GM12878 (cell line): Measurements from ENCODE around the gene SLC24A3. TPM values are rescaled to one million over a fixed set of nuclear protein-coding genes. Genes with fewer than 3 reads are reported as not detected.

Source experiments
- ATAC-seq: fragments of 200-7000 bp; cut with Tn5 transposase; 3 replicates; pipeline ENCODE4 v1.9.1; 2020; ENCODE audit warnings: mild to moderate bottlenecking, moderate library complexity
- BruUV-seq: library from RNA; stranded (reverse); fragments of 400-500 nt; replicated peaks from 2 replicates; lab custom pipeline; 2021; lab: Mats Ljungman, UMichigan
- CTCF ChIA-PET: fragments of 300-600 bp; sonication (Branson Sonifier 250); formaldehyde crosslinking; extraction: SDS; loops from one replicate; lab custom pipeline; 2021; ENCODE audit warnings: inconsistent platforms; lab: Yijun Ruan, JAX
- POLR2A ChIA-PET: fragments of 350-600 bp; formaldehyde crosslinking; extraction: SDS; loops from one replicate; lab custom pipeline; 2021; ENCODE audit warnings: inconsistent platforms; lab: Charles Lee
- RAD21 ChIA-PET: fragments of 300-600 bp; sonication (Branson Sonifier 250); formaldehyde crosslinking; loops from one replicate; lab custom pipeline; 2023; ENCODE audit warnings: antibody characterized with exemption; ENCODE audit not compliant: unreplicated experiment; lab: Charles Lee
- SMC1A ChIA-PET: fragments of 300-600 bp; sonication (Branson Sonifier 250); formaldehyde crosslinking; loops from one replicate; lab custom pipeline; 2023; ENCODE audit not compliant: unreplicated experiment, uncharacterized antibody; lab: Charles Lee
- DNase-seq: peaks from one replicate; pipeline ENCODE4 v3.0.0-alpha.2; 2011; ENCODE audit warnings: low read depth, low spot score
- FAIRE-seq: peaks from 3 replicates; lab custom pipeline; 2011; peaks lifted over from hg19 to GRCh38; lab: Jason Lieb, UNC
- H2AFZ ChIP-seq: 2 replicates; pipeline ENCODE4 v1.6.0; 2011; ENCODE audit warnings: low read depth, low read length, control low read depth; ENCODE audit not compliant: control insufficient read depth
- H3K27ac ChIP-seq: 2 replicates; pipeline ENCODE4 v1.5.1; 2011; ENCODE audit warnings: control low read depth; ENCODE audit not compliant: control insufficient read depth, insufficient read depth
- H3K27me3 ChIP-seq, 2 experiments: replicated peaks in 1 of 2; 2 replicates each; pipeline versions ENCODE4 v1.6.0 to v1.6.1; 2011; ENCODE audit warnings: low read length in 1 of 2; ENCODE audit not compliant: control insufficient read depth in 2 of 2, insufficient read depth in 2 of 2
- H3K36me3 ChIP-seq, 2 experiments: 2 replicates each; pipeline ENCODE4 v1.5.1; 2011; ENCODE audit warnings: low read length in 1 of 2; ENCODE audit not compliant: control insufficient read depth in 2 of 2, insufficient read depth in 2 of 2
- H3K4me1 ChIP-seq: 2 replicates; pipeline ENCODE4 v1.6.1; 2011; ENCODE audit warnings: mild to moderate bottlenecking, low read length, moderate library complexity, mixed read lengths; ENCODE audit not compliant: control insufficient read depth, insufficient read depth
- H3K4me2 ChIP-seq: 2 replicates; pipeline ENCODE4 v1.6.0; 2011; ENCODE audit warnings: control low read depth; ENCODE audit not compliant: control insufficient read depth, insufficient read depth
- H3K4me3 ChIP-seq: fragments of 200-600 bp; sonication (generic); 2 replicates; pipeline ENCODE4 v1.5.1; 2016
- H3K79me2 ChIP-seq: 2 replicates; pipeline ENCODE4 v1.6.0; 2011; ENCODE audit warnings: low read length; ENCODE audit not compliant: control insufficient read depth, insufficient read depth
- H3K9ac ChIP-seq: 2 replicates; pipeline ENCODE4 v1.8.0; 2011; ENCODE audit warnings: low read length, control low read depth, mixed read lengths; ENCODE audit not compliant: control insufficient read depth, insufficient read depth
- H3K9me3 ChIP-seq: replicated peaks from 3 replicates; pipeline ENCODE4 v1.5.1; 2011; ENCODE audit warnings: mild to moderate bottlenecking, low read length; ENCODE audit not compliant: control insufficient read depth, insufficient read depth
- H4K20me1 ChIP-seq: 2 replicates; pipeline ENCODE4 v1.6.0; 2011; ENCODE audit not compliant: control insufficient read depth, insufficient read depth
- ASH2L ChIP-seq: fragments of 300-600, 200-600 bp; sonication (generic); IDR thresholded peaks from 2 replicates; pipeline ENCODE4 v1.6.1; 2017; ENCODE audit warnings: low read depth, mild to moderate bottlenecking, borderline replicate concordance
- BCL11A ChIP-seq: IDR thresholded peaks from 2 replicates; pipeline ENCODE4 v1.6.1; 2011; ENCODE audit warnings: low read depth, low read length
- BCLAF1 ChIP-seq: fragments of 450-650 bp; IDR thresholded peaks from 2 replicates; pipeline ENCODE4 v1.6.1; 2017; ENCODE audit warnings: antibody characterized with exemption, mild to moderate bottlenecking, moderate library complexity
- CHD4 ChIP-seq: fragments of 200-600 bp; sonication (generic); IDR thresholded peaks from 2 replicates; pipeline ENCODE4 v1.6.1; 2016; ENCODE audit warnings: mild to moderate bottlenecking
- HDGF ChIP-seq: fragments of 450-650 bp; IDR thresholded peaks from 2 replicates; pipeline ENCODE4 v1.6.1; 2016; ENCODE audit warnings: antibody characterized with exemption
- NBN ChIP-seq: fragments of 450-650 bp; IDR thresholded peaks from 2 replicates; pipeline ENCODE4 v1.6.1; 2016
- PML ChIP-seq: IDR thresholded peaks from 2 replicates; pipeline ENCODE4 v1.6.1; 2012; ENCODE audit warnings: low read length, inconsistent platforms
- ZBTB4 ChIP-seq: fragments of 450-650 bp; formaldehyde crosslinking; IDR thresholded peaks from 2 replicates; pipeline ENCODE4 v1.4.0; 2022; ENCODE audit warnings: mild to moderate bottlenecking, moderate library complexity
- ZNF207 ChIP-seq: fragments of 450-650 bp; IDR thresholded peaks from 2 replicates; pipeline ENCODE4 v1.6.1; 2014; ENCODE audit warnings: antibody characterized with exemption, mild to moderate bottlenecking, borderline replicate concordance
- WGBS: methylation state at CpG from one replicate; pipeline ENCODE4 v1.1.6; 2016; ENCODE audit warnings: low lambda C conversion rate; ENCODE audit not compliant: insufficient replicate concordance, insufficient coverage; ENCODE audit errors: missing lambda C conversion rate; 5-methylcytosine and 5-hydroxymethylcytosine counted together
- in situ Hi-C: fragments of 300-500 bp; cut with MboI; formaldehyde crosslinking; loops from 9 replicates; pipeline ENCODE4 v1.14.3; 2018; ENCODE audit warnings: mixed read lengths
- intact Hi-C: fragments of 100-400 bp; cut with micrococcal nuclease; formaldehyde crosslinking; loops from one replicate; pipeline ENCODE4 v1.14.2; 2022; ENCODE audit not compliant: unreplicated experiment
- polyA plus RNA-seq, 11 experiments: library from polyadenylated mRNA; depleted of rRNA in 4 of 11; unstranded in 6 of 11; stranded (reverse) in 5 of 11; fragments of >200 nt; fragmentation: Nextera tagmentation in 4 of 11; fragmentation: Illumina TruSeq in 1 of 11; extraction: Ambion mirVana in 4 of 11; extraction: Trizol in 1 of 11; gene quantifications; 1 replicate in 1 of 11; 2 replicates in 10 of 11; pipeline versions ENCODE4 v1.2.1 to v1.2.3, GENCODE V29; 2011 to 2016; ENCODE audit warnings: inconsistent platforms in 2 of 11, missing spikeins in 2 of 11, low read depth in 1 of 11
- total RNA-seq, 4 experiments: library from RNA; depleted of rRNA in 3 of 4; stranded (reverse); fragments of >200 nt in 3 of 4; fragmentation: Illumina TruSeq in 1 of 4; extraction: Trizol in 1 of 4; gene quantifications; 2 replicates each; pipeline versions ENCODE4 v1.2.1 to v1.2.3, GENCODE V29; 2013 to 2021

The SLC24A3 gene
- total and polyA plus RNA-seq, 10 of the 15 experiments (the other 5 are each of a cell fraction or from before 2014, with no cell fraction given): 0.04 TPM; not detected in 9

GRCh38 chr20:19693508-19693907 lies 481.1 kb downstream of the SLC24A3 start:
- no peak overlapping the region for H3K9ac ChIP-seq
- H3K36me3 ChIP-seq: no peaks in the 10 kb centered on the region
- no TSS peak for BruUV-seq
- peaks cover 0 to 2% of the 10 kb centered on the region in 2 experiments; a peak in 2 of 4 replicates for H3K27me3 ChIP-seq
- ChIA-PET POLR2A (interaction anchor here (0.7 to 1.0 kb wide), 3 partner anchors 8 to 42 kb away, joined by 3 to 4 read pairs (median 3); no protein-coding TSS in a partner anchor), RAD21 (interaction anchor here (0.7 to 2.7 kb wide), 15 partner anchors 8 to 301 kb away, joined by 3 to 20 read pairs (median 4); no protein-coding TSS in a partner anchor), CTCF (interaction anchor here (0.6 to 3.6 kb wide), 35 partner anchors 8 to 390 kb away, joined by 3 to 33 read pairs (median 5); no protein-coding TSS in a partner anchor), SMC1A (interaction anchor here (0.6 to 3.9 kb wide), 27 partner anchors 9 to 324 kb away, joined by 3 to 25 read pairs (median 5); no protein-coding TSS in a partner anchor)
- no peaks in the 10 kb centered on the region for H3K4me1 ChIP-seq
- H3K27ac ChIP-seq: no peak overlapping the region
- ATAC-seq (no peak), DNase-seq (no peak), FAIRE-seq (no peak)
- no peak overlapping the region for H3K4me2 ChIP-seq
- no peaks in the 10 kb centered on the region for H4K20me1 ChIP-seq
- no peak overlapping the region for H3K4me3 ChIP-seq
- intact Hi-C loops: loop anchor here (2.0 to 10.0 kb wide), 2 partner anchors 109 to 191 kb away; no protein-coding TSS in a partner anchor
- no peaks in the 10 kb centered on the region for H3K79me2 ChIP-seq
- in situ Hi-C loops: no loop called here
- no peak for TF ChIP-seq HDGF
- TF ChIP-seq BCL11A: no peak
- TF ChIP-seq ZNF207: no peak
- no peak for TF ChIP-seq PML
- 35% methylated on average over 8 of the region's 8 CpGs for WGBS
- H3K9me3 ChIP-seq: no peaks in the 10 kb centered on the region
- no peak overlapping the region for H2AFZ ChIP-seq

GRCh38 chr20:19695081-19695480 lies 482.6 kb downstream of the SLC24A3 start:
- intact Hi-C loops (loop anchor here (10.0 kb wide), 1 partner anchor 190 kb away; no protein-coding TSS in a partner anchor), in situ Hi-C loops (no loop called here)
- ChIA-PET POLR2A (interaction anchor here (0.6 kb wide), 1 partner anchor 165 kb away, joined by 5 read pairs; no protein-coding TSS in a partner anchor), RAD21 (interaction anchor here (1.6 kb wide), 1 partner anchor 11 kb away, joined by 3 read pairs; no protein-coding TSS in a partner anchor), SMC1A (interaction anchor here (0.6 to 3.9 kb wide), 14 partner anchors 8 to 299 kb away, joined by 3 to 25 read pairs (median 4); no protein-coding TSS in a partner anchor), CTCF (interaction anchor here (0.8 to 3.6 kb wide), 8 partner anchors 10 to 208 kb away, joined by 3 to 33 read pairs (median 6); no protein-coding TSS in a partner anchor)
- H3K36me3 ChIP-seq: no peaks in the 10 kb centered on the region
- no peak for FAIRE-seq
- H3K4me2 ChIP-seq: no peak overlapping the region
- H4K20me1 ChIP-seq: no peaks in the 10 kb centered on the region
- H3K27ac ChIP-seq: no peak overlapping the region
- no peak for DNase-seq
- ATAC-seq: no peak
- 16% methylated on average over 2 of the region's 2 CpGs for WGBS
- no peaks in the 10 kb centered on the region for H3K9me3 ChIP-seq
- no TSS peak for BruUV-seq
- no peaks in the 10 kb centered on the region for H3K79me2 ChIP-seq
- H3K9ac ChIP-seq: no peak overlapping the region
- H3K4me1 ChIP-seq: no peaks in the 10 kb centered on the region
- peaks cover 0 to 2% of the 10 kb centered on the region in 2 experiments; a peak in 1 of 4 replicates for H3K27me3 ChIP-seq
- no peak overlapping the region for H3K4me3 ChIP-seq
- H2AFZ ChIP-seq: no peak overlapping the region
- TF ChIP-seq BCLAF1 (no peak), NBN (no peak), CHD4 (no peak), ZBTB4 (CRISPR knock-in tag) (no peak), ASH2L (no peak)
